Endothelial cell of umbilical vein (primary cell): ENCODE results near the gene STK11IP. TPM values are rescaled to one million over a fixed set of nuclear protein-coding genes. Genes with fewer than 3 reads are reported as not detected.

Experiments used
- BruUV-seq: library from RNA; stranded (reverse); fragments of 400-500 nt; replicated peaks from 2 replicates; lab custom pipeline; 2021; lab: Mats Ljungman, UMichigan
- CTCF ChIA-PET: fragments of 300-600, 350-600 bp; sonication (Branson Sonifier 250); formaldehyde crosslinking; loops from one replicate; lab custom pipeline; 2021; ENCODE audit warnings: antibody characterized with exemption, inconsistent platforms; lab: Charles Lee
- POLR2A ChIA-PET: fragments of 300-600, 350-600 bp; sonication (Branson Sonifier 250); formaldehyde crosslinking; loops from one replicate; lab custom pipeline; 2021; ENCODE audit warnings: antibody characterized with exemption, inconsistent platforms; lab: Charles Lee
- DNase-seq: peaks from one replicate; pipeline ENCODE4 v3.0.0-alpha.2; 2011; ENCODE audit warnings: low read depth, low spot score
- FAIRE-seq: peaks from 2 replicates; lab custom pipeline; 2011; peaks lifted over from hg19 to GRCh38; lab: Jason Lieb, UNC
- H2AFZ ChIP-seq: 2 replicates; pipeline ENCODE4 v1.6.0; 2012; ENCODE audit warnings: low read depth, low read length, control low read depth, inconsistent platforms
- H3K27ac ChIP-seq: 2 replicates; pipeline ENCODE4 v1.5.1; 2011; ENCODE audit warnings: low read depth, mild to moderate bottlenecking, control low read depth, low read length, moderate library complexity; ENCODE audit not compliant: insufficient read depth
- H3K27me3 ChIP-seq, 2 experiments: 2 replicates each; pipeline versions ENCODE4 v1.6.0 to v1.6.1; 2011; ENCODE audit warnings: low read length in 2 of 2, mixed read lengths in 1 of 2; ENCODE audit not compliant: control insufficient read depth in 2 of 2, insufficient read depth in 2 of 2
- H3K36me3 ChIP-seq, 2 experiments: 2 replicates in 1 of 2; 3 replicates in 1 of 2; pipeline ENCODE4 v1.5.1; 2011; ENCODE audit warnings: low read length in 2 of 2, mild to moderate bottlenecking in 1 of 2, moderate library complexity in 1 of 2; ENCODE audit not compliant: control insufficient read depth in 2 of 2, insufficient read depth in 2 of 2; ENCODE audit errors: extremely low read depth in 1 of 2
- H3K4me1 ChIP-seq: 3 replicates; pipeline ENCODE4 v1.5.1; 2011; ENCODE audit warnings: mild to moderate bottlenecking, low read length; ENCODE audit not compliant: control insufficient read depth, insufficient read depth; ENCODE audit errors: extremely low read depth
- H3K4me2 ChIP-seq: 2 replicates; pipeline ENCODE4 v1.6.1; 2011; ENCODE audit warnings: low read length, control low read depth, mixed read lengths; ENCODE audit not compliant: insufficient read depth
- H3K4me3 ChIP-seq, 3 experiments: fragments of 200-600 bp in 1 of 3; sonication (generic), shearing (Covaris generic) in 1 of 3; replicated peaks in 1 of 3; 2 replicates each; pipeline ENCODE4 v1.5.1; 2011 to 2016; ENCODE audit warnings: control low read depth in 3 of 3, low read length in 3 of 3, mild to moderate bottlenecking in 2 of 3, inconsistent platforms in 1 of 3, low read depth in 1 of 3, moderate library complexity in 1 of 3; ENCODE audit not compliant: insufficient read depth in 1 of 3
- H3K79me2 ChIP-seq: 2 replicates; pipeline ENCODE4 v1.6.0; 2012; ENCODE audit warnings: low read length, inconsistent platforms; ENCODE audit not compliant: control insufficient read depth, insufficient read depth
- H3K9ac ChIP-seq: replicated peaks from 2 replicates; pipeline ENCODE3; 2011; ENCODE audit warnings: low read length, control low read depth; ENCODE audit not compliant: insufficient read depth; ENCODE audit errors: extremely low read depth
- H3K9me1 ChIP-seq: replicated peaks from 3 replicates; pipeline ENCODE4 v1.6.0; 2011; ENCODE audit warnings: mild to moderate bottlenecking, low read length; ENCODE audit not compliant: control insufficient read depth, insufficient read depth; ENCODE audit errors: extremely low read depth
- H3K9me3 ChIP-seq: replicated peaks from 2 replicates; pipeline ENCODE4 v1.5.1; 2012; ENCODE audit warnings: low read length, inconsistent platforms; ENCODE audit not compliant: control insufficient read depth, insufficient read depth
- H4K20me1 ChIP-seq: replicated peaks from 2 replicates; pipeline ENCODE3; 2011; ENCODE audit warnings: mild to moderate bottlenecking, low read length; ENCODE audit not compliant: control insufficient read depth, insufficient read depth; ENCODE audit errors: extremely low read depth
- FOS ChIP-seq: IDR thresholded peaks from 2 replicates; pipeline ENCODE4 v1.6.1; 2011; ENCODE audit warnings: mild to moderate bottlenecking, low read length, moderate library complexity, borderline replicate concordance; ENCODE audit not compliant: insufficient read depth
- GATA2 ChIP-seq: IDR thresholded peaks from 2 replicates; pipeline ENCODE4 v1.7.0; 2011; ENCODE audit warnings: low read depth, mild to moderate bottlenecking, moderate library complexity, mixed read lengths, low read length; ENCODE audit not compliant: insufficient read length, insufficient read depth
- POLR2A ChIP-seq: IDR thresholded peaks from 2 replicates; pipeline ENCODE4 v1.6.1; 2012; ENCODE audit warnings: low read depth, mild to moderate bottlenecking, control low read depth, low read length
- POLR2AphosphoS5 ChIP-seq: IDR thresholded peaks from 2 replicates; pipeline ENCODE4 v1.6.1; 2012; ENCODE audit warnings: low read depth, mild to moderate bottlenecking, control low read depth, low read length, moderate library complexity; ENCODE audit not compliant: insufficient read depth
- dilution Hi-C: fragments of 300-500 bp; cut with MboI; formaldehyde crosslinking; loops from one replicate; pipeline ENCODE4 v1.15.0; 2019; ENCODE audit warnings: low sequenced_read_pairs; ENCODE audit not compliant: extremely low pct_ligation_motif_present
- intact Hi-C: fragments of 100-400 bp; cut with micrococcal nuclease; formaldehyde crosslinking; loops from one replicate; pipeline ENCODE4 v1.10.0; 2022
- polyA plus RNA-seq, 4 experiments: library from polyadenylated mRNA; depleted of rRNA in 3 of 4; stranded (reverse) in 3 of 4; unstranded in 1 of 4; fragments of >200 nt; gene quantifications; 2 replicates each; pipeline versions ENCODE4 v1.2.1 to v1.2.3, GENCODE V29; 2011 to 2012; ENCODE audit warnings: missing spikeins in 1 of 4
- total RNA-seq: library from RNA; stranded (reverse); gene quantifications from 2 replicates; pipeline ENCODE4 v1.2.3, GENCODE V29; 2021

STK11IP gene
- total and polyA plus RNA-seq, 2 donors (not counting 3 experiments of a cell fraction or from before 2014, with no cell fraction given) = 17.7 to 19.2 TPM

DNA sequence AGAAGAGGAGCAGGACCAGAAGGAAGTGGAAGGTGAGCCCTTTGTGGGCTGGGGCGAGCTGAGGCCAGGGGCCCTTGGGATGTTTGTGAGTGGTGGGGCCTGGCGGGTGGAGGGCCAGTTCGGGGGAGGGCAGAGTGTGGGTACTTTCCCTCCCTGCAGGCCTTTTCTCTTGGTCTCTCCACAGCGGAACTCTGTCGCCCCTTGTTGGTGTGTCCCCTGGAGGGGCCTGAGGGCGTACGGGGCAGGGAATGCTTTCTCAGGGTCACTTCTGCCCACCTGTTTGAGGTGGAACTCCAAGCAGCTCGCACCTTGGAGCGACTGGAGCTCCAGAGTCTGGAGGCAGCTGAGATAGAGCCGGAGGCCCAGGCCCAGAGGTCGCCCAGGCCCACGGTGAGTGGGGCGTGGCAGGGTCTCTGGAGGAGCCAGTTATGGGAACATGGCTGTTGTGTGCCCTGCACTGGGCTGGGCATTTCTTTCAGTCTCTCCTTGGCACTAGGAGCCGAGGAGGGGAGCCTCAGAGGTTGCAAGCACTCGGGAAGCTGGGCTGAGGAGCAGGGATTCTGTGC is 10.8 kb downstream of the STK11IP start:
- BruUV-seq = no TSS peak
- FAIRE-seq (no peak), DNase-seq (no peak)
- Histone ChIP-seq H3K27me3 (no peaks in the 10 kb centered on the region), H3K36me3 (peaks cover 2 to 14% of the 10 kb centered on the region in 2 experiments), H4K20me1 (no peaks in the 10 kb centered on the region), H3K9me3 (no peaks in the 10 kb centered on the region), H3K27ac (no peak overlapping the region), H3K9me1 (no peaks in the 10 kb centered on the region), H3K4me1 (no peaks in the 10 kb centered on the region), H2AFZ (no peak overlapping the region), H3K79me2 (no peaks in the 10 kb centered on the region), H3K4me2 (no peak overlapping the region), H3K4me3 (no peak overlapping the region), H3K9ac (no peak overlapping the region)
- no peak for TF ChIP-seq POLR2AphosphoS5
- no peak for TF ChIP-seq POLR2A
- TF ChIP-seq GATA2 = no peak
- no peak for TF ChIP-seq FOS
- CTCF ChIA-PET = no interaction called here
- POLR2A ChIA-PET = no interaction called here
- intact Hi-C loops (no loop called here), dilution Hi-C loops (no loop called here)

GRCh38 chr2:219609149-219609750 is 11.6 kb downstream of the STK11IP start:
- Histone ChIP-seq H3K27ac (no peak overlapping the region), H3K9ac (no peak overlapping the region), H2AFZ (no peak overlapping the region), H3K4me3 (no peak overlapping the region), H4K20me1 (no peaks in the 10 kb centered on the region), H3K79me2 (no peaks in the 10 kb centered on the region), H3K27me3 (no peaks in the 10 kb centered on the region), H3K4me2 (no peak overlapping the region), H3K36me3 (peaks cover 2 to 17% of the 10 kb centered on the region in 2 experiments), H3K9me3 (no peaks in the 10 kb centered on the region), H3K4me1 (no peaks in the 10 kb centered on the region), H3K9me1 (no peaks in the 10 kb centered on the region)
- BruUV-seq = no TSS peak
- TF ChIP-seq POLR2A (no peak), GATA2 (no peak)
- dilution Hi-C loops = no loop called here
- DNase-seq (no peak), FAIRE-seq (no peak)
- ChIA-PET CTCF (interaction anchor here (1.7 kb wide), 1 partner anchor 47 kb away, joined by 4 read pairs; no protein-coding TSS in a partner anchor), POLR2A (no interaction called here)
- intact Hi-C loops = no loop called here
